Stimulated activated effector memory CD8-positive, alpha-beta T cell treated with anti-CD3 and anti-CD28 coated beads, Interleukin-12 subunit alpha, Interleukin-12 subunit beta, amount 100 ng/mL, for 72 hours (primary cell): Measurements from ENCODE around the gene PSG4.
"Not testable (repeated sequence)": the region's sequence is repeated elsewhere in the genome, so short reads cannot be mapped to it uniquely, and the experiment has no call there.

ENCODE experiments used
- ATAC-seq: fragments of 150-1000 bp; cut with Tn5 transposase; 2 replicates; pipeline ENCODE4 v1.10.0; 2021
- DNase-seq, 2 donors: peaks; one replicate each; pipeline ENCODE4 v3.0.0; 2021 to 2022; ENCODE audit warnings: low spot score in 2 of 2
- H3K27ac Mint-ChIP-seq: one replicate; pipeline ENCODE4 v1.8.0; 2022; ENCODE audit warnings: mild to moderate bottlenecking, mixed read lengths
- H3K36me3 Mint-ChIP-seq: one replicate; pipeline ENCODE4 v1.8.0; 2022; ENCODE audit warnings: mild to moderate bottlenecking, mixed read lengths
- H3K4me1 Mint-ChIP-seq: one replicate; pipeline ENCODE4 v1.8.0; 2022; ENCODE audit warnings: mixed read lengths
- H3K4me3 Mint-ChIP-seq: one replicate; pipeline ENCODE4 v1.8.0; 2022; ENCODE audit warnings: mild to moderate bottlenecking, mixed read lengths
- H3K9me3 Mint-ChIP-seq: one replicate; pipeline ENCODE4 v1.8.0; 2022; ENCODE audit warnings: mixed read lengths

The PSG4 gene

GRCh38 chr19:43205471-43206105 is at the start of gene PSG4:
Gene PSG4 (minus strand): TSS chr19:43205638. CDS start chr19:43205536, 102 bp downstream.
- not testable (repeated sequence) for H3K9me3 Mint-ChIP-seq, H3K27ac Mint-ChIP-seq, ATAC-seq, H3K4me3 Mint-ChIP-seq, H3K36me3 Mint-ChIP-seq, H3K4me1 Mint-ChIP-seq, DNase-seq

DNA sequence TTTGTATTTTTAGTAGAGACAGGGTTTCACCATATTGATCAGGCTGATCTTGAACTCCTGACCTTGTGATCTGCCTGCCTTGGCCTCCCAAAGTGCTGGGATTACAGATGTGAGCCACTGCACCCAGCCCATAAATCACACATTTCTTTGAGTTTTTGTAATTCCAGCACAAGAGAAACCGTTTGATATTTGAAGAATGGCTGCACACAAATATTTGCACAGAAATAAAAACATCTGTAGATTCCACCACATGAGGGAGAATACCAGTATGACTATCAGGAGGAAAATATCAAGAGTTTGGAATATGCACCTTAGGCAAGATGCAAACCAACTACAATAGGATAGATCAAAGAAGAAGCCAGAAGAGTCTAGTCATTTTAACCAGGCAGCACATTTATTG is 46.0 kb upstream of the PSG4 start:
- H3K27ac Mint-ChIP-seq, H3K4me3 Mint-ChIP-seq, H3K4me1 Mint-ChIP-seq, H3K9me3 Mint-ChIP-seq, ATAC-seq, H3K36me3 Mint-ChIP-seq, DNase-seq: not testable (repeated sequence)

DNA sequence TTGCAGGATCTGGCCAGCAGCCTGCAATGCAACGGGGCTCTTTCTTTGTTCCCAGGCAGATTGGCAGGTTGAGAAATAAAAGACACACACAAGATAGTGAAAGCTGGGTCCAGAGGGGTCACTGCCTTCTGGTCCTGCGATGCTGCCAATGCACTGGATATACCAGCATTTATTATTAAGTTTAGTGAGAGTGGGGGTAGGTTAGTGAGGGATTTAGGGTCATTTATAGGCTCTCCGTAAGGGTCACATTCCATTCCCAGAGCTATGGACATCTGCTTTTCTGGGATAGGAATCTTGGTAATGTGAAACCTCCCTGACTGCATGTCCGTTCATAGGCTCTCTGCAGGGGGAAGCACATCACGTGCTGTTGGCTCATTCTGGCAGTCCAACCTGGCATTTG is 44.9 kb upstream of the PSG4 start:
- H3K9me3 Mint-ChIP-seq, H3K36me3 Mint-ChIP-seq, H3K27ac Mint-ChIP-seq, H3K4me1 Mint-ChIP-seq, ATAC-seq, DNase-seq, H3K4me3 Mint-ChIP-seq: not testable (repeated sequence)

DNA sequence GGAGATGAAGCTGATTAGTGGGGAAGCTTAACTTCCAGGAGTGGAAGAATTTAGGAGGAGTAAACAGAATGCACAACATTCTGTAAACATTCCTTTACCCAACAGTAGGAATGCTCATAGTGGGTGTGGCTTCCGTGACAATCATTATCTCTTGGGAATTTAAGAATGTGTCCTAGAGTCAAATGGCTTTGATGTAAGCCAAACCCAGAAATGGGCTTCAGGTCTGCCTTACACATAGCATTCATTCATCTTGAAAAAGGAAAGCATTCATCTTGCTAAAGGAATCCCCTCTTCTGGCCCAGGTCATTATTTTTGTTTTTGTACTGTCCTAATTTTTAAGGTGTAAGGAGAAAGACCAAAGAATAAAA is 43.2 kb upstream of the PSG4 start:
- H3K9me3 Mint-ChIP-seq, H3K4me1 Mint-ChIP-seq, DNase-seq, H3K4me3 Mint-ChIP-seq, H3K27ac Mint-ChIP-seq, ATAC-seq, H3K36me3 Mint-ChIP-seq: not testable (repeated sequence)

DNA sequence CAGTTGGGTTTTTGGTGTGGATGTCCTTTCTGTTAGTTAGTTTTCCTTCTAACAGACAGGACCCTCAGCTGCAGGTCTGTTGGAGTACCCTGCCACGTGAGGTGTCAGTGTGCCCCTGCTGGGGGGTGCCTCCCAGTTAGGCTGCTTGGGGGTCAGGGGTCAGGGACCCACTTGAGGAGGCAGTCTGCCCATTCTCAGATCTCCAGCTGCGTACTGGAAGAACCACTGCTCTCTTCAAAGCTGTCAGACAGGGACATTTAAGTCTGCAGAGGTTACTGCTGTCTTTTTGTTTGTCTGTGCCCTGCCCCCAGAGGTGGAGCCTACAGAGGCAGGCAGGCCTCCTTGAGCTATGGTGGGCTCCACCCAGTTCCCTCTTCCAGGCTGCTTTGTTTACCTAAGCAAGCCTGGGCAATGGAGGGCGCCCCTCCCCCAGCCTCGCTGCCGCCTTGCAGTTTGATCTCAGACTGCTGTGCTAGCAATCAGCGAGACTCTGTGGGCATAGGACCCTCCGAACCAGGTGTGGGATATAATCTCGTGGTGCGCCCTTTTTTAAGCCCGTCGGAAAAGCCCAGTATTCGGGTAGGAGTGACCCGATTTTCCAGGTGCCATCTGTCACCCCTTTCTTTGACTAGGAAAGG is 41.9 kb upstream of the PSG4 start:
- not testable (repeated sequence) for ATAC-seq, H3K4me1 Mint-ChIP-seq, H3K36me3 Mint-ChIP-seq, H3K27ac Mint-ChIP-seq, H3K4me3 Mint-ChIP-seq, H3K9me3 Mint-ChIP-seq, DNase-seq

GRCh38 chr19:43245848-43246247 is 40.4 kb upstream of the PSG4 start:
- H3K4me3 Mint-ChIP-seq, H3K36me3 Mint-ChIP-seq, H3K4me1 Mint-ChIP-seq, DNase-seq, ATAC-seq, H3K27ac Mint-ChIP-seq: not testable (repeated sequence)
- H3K9me3 Mint-ChIP-seq: peaks cover 11% of the 10 kb centered on the region

- not testable (repeated sequence) for ATAC-seq, H3K4me3 Mint-ChIP-seq
- peaks cover 15% of the 10 kb centered on the region for H3K9me3 Mint-ChIP-seq
Observed at GRCh38 chr19:43242211-43242610, 36.8 kb upstream of the PSG4 start.

DNA sequence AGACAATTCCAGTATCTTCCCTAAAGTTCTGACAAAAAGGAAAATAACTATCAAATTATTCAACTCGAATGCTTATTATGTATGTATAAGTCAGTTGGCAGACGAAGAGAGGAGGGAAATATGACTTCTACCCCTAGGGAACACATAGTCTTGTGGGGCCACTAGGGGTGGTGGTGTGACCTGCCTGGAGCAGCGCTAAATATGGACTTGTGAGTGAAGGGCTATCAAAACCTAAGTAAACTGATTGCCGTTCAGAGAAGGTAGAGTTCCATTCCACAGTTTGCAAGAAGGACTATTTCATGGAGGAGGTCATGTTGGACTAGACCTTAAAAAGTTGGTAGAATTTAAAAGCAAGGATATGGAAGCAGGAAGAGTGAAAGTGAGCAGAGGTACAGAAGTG is 32.8 kb upstream of the PSG4 start:
- H3K36me3 Mint-ChIP-seq, DNase-seq, H3K27ac Mint-ChIP-seq, H3K4me1 Mint-ChIP-seq, ATAC-seq, H3K4me3 Mint-ChIP-seq: not testable (repeated sequence)
- peaks cover 15% of the 10 kb centered on the region for H3K9me3 Mint-ChIP-seq

More at GRCh38 chr19:43242211-43242610, 36.8 kb upstream of the PSG4 start:
- not testable (repeated sequence) for DNase-seq, H3K27ac Mint-ChIP-seq, H3K36me3 Mint-ChIP-seq, H3K4me1 Mint-ChIP-seq

DNA sequence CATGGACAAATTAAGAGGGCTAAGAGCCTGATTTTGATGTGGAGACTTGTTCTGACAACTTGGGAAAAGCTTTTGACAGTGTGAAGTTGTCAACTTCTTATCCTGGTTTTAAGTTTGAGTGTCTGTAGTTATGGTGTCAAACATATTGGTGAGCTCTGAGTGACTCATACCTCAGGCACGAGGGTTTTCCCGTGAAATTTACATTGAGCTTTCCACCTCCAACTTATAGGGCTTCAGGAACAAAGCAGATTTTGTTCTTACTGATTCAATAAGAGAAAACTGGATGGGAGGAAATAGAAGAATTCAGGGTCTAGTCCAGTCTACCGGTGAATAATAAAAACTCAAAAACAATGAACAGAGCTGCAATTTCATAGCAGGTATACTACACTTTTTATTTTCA is 30.2 kb upstream of the PSG4 start:
- ATAC-seq, H3K27ac Mint-ChIP-seq, H3K36me3 Mint-ChIP-seq, H3K4me3 Mint-ChIP-seq, H3K4me1 Mint-ChIP-seq, DNase-seq: not testable (repeated sequence)
- H3K9me3 Mint-ChIP-seq: peaks cover 12% of the 10 kb centered on the region

GRCh38 chr19:43229315-43229714 is 23.9 kb upstream of the PSG4 start:
- Mint-ChIP-seq H3K4me3 (no peak overlapping the region), H3K4me1 (no peaks in the 10 kb centered on the region), H3K9me3 (peaks cover 10% of the 10 kb centered on the region), H3K27ac (no peak overlapping the region), H3K36me3 (no peaks in the 10 kb centered on the region)
- DNase-seq: no peak
- ATAC-seq: no peak

GRCh38 chr19:43228730-43229129 is 23.3 kb upstream of the PSG4 start:
- not testable (repeated sequence) for DNase-seq, H3K4me3 Mint-ChIP-seq, H3K4me1 Mint-ChIP-seq, H3K36me3 Mint-ChIP-seq, ATAC-seq, H3K27ac Mint-ChIP-seq
- peaks cover 10% of the 10 kb centered on the region for H3K9me3 Mint-ChIP-seq

- ATAC-seq, DNase-seq, H3K27ac Mint-ChIP-seq, H3K4me1 Mint-ChIP-seq, H3K36me3 Mint-ChIP-seq, H3K4me3 Mint-ChIP-seq: not testable (repeated sequence)
- H3K9me3 Mint-ChIP-seq: peaks cover 10% of the 10 kb centered on the region
Observed at GRCh38 chr19:43226986-43227385, 21.5 kb upstream of the PSG4 start.

DNA sequence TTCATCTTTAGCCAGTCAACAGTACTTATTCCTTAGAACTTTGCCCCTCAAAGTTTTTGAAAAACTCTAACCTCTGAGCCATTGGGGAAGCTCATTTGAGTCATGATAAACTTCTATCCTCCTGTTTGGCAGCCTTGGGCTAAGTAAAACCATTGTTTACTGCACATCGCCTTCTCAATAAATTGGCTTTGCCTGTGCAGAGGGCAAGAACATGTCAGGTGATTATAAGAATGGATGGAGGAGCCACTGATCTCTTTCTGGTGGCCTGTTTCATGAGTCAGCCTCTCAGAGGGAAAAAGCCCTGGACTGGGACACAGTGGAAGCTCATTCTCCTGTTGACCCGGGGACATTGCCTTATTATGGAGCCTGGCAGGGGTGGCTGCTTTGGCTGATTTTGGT is 19.4 kb upstream of the PSG4 start:
- no peak for ATAC-seq
- H3K4me1 Mint-ChIP-seq: no peaks in the 10 kb centered on the region
- H3K4me3 Mint-ChIP-seq: no peak overlapping the region
- H3K9me3 Mint-ChIP-seq: peaks cover 8% of the 10 kb centered on the region
- H3K36me3 Mint-ChIP-seq: no peaks in the 10 kb centered on the region
- DNase-seq: no peak
- no peak overlapping the region for H3K27ac Mint-ChIP-seq

DNA sequence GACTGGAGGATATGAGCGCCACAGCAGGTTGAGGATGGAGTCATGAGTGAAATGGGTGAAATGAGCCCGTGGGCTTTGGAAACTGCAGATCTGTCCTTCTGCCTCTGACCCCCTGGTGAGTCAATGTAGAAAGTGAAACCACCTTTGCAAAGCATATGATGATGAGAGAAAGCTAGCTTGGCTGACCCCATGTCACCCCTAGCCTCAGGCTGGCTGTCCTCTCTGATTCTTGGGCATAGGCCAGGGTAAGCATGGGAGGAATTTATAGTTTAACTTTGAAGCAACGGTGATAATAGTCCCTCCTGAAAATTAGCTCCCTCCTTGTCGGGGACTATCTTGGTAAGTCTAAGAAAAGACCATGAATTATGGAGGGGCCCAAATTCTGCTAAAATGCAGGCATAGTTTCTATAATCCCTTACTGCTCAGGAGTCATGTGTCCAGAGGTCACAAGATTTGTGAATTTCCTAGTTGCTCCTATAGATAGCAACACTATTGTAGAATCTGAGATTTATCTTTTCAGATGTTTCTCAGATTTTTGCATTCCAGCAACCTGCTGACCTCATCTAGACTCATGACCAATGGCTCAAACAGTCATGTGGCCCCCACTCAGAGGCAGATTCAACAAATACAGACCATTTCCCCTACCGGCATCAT is 18.9 kb upstream of the PSG4 start:
- DNase-seq, ATAC-seq, H3K4me3 Mint-ChIP-seq, H3K27ac Mint-ChIP-seq, H3K9me3 Mint-ChIP-seq, H3K4me1 Mint-ChIP-seq, H3K36me3 Mint-ChIP-seq: not testable (repeated sequence)

DNA sequence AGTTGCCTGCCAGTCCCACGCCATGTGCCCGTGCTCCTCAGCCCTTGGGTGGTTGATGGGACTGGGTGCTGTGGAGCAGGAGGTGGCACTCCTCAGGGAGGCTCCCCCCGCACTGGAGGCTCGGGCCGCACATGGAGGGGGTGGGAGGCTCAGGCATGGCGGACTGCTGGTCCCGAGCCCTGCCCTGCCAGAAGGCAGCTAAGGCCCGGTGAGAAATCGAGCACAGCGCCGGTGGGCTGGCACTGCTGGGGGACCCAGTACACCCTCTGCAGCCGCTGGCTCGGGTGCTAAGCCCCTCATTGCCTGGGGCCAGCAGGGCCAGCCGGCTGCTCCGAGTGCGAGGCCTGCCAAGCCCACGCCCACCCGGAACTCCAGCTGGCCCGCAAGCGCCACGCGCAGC is 16.5 kb upstream of the PSG4 start:
- not testable (repeated sequence) for DNase-seq, H3K4me1 Mint-ChIP-seq, H3K27ac Mint-ChIP-seq, H3K36me3 Mint-ChIP-seq, H3K4me3 Mint-ChIP-seq, H3K9me3 Mint-ChIP-seq, ATAC-seq

GRCh38 chr19:43219136-43219535 is 13.7 kb upstream of the PSG4 start:
- ATAC-seq, H3K4me3 Mint-ChIP-seq, H3K9me3 Mint-ChIP-seq, H3K27ac Mint-ChIP-seq, DNase-seq, H3K4me1 Mint-ChIP-seq, H3K36me3 Mint-ChIP-seq: not testable (repeated sequence)
